ENCODE results near the gene RIOK1.

DNA sequence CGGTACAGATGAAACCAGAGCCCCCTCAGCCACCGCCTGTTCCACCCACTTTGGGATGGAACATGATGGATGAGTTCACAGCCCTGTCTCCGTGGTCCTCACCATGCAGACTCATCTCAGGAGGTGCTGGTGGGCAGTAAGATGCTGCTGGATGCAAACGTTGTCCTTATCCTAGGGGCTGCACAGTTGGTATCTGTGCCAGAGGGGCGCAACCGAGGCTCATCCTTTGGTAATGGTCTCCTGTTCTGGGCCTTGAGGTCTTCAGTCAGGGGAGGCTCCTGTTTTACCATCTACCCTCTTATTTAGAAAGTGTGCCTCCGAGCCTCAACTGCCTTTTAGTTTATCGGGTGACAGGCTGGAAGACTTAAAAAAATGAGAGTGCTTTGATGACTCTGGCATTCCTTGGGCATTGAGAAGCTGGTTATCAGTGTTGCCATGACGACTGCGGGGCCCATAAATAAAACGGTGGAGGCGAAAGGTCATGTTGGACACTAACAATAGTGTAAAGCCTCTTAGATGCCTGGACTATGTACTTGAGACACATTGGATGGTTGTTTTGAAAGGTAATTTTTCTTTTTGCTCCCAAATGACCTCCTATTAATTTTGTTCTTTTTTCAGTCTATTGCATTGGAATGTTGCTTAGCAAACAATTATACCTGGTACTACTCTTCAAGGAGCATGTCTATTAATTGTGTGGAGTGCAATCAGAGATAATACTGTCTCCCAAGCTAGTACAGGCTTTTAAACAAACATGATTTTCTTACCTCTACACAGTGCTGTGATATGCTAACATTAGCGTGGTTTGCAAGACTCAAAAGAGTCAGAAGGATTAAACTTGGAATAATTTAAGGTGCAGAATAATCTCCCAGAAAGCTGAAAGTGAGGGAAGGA lies 77.6 kb downstream of the RIOK1 start:
- no peak for TF ChIP-seq EZH2 (optimal IDR thresholded peaks at IDR 0.05; ENCODE audit: low read depth, low read length)
- TF ChIP-seq, protein P1, sequence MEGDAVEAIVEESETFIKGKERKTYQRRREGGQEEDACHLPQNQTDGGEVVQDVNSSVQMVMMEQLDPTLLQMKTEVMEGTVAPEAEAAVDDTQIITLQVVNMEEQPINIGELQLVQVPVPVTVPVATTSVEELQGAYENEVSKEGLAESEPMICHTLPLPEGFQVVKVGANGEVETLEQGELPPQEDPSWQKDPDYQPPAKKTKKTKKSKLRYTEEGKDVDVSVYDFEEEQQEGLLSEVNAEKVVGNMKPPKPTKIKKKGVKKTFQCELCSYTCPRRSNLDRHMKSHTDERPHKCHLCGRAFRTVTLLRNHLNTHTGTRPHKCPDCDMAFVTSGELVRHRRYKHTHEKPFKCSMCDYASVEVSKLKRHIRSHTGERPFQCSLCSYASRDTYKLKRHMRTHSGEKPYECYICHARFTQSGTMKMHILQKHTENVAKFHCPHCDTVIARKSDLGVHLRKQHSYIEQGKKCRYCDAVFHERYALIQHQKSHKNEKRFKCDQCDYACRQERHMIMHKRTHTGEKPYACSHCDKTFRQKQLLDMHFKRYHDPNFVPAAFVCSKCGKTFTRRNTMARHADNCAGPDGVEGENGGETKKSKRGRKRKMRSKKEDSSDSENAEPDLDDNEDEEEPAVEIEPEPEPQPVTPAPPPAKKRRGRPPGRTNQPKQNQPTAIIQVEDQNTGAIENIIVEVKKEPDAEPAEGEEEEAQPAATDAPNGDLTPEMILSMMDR (IDR thresholded peaks at IDR 0.05; ENCODE audit: low read length): no peak

All from MM.1S (cell line).